ENCODE results near the gene ADAMTS3. TPM values are rescaled to one million over a fixed set of nuclear protein-coding genes. Genes with fewer than 3 reads are reported as not detected.
A peak's percentile ranks its signal among the peaks of the same experiment; 100 is the strongest.

Gene ADAMTS3
- total and polyA plus RNA-seq, 8 donors = 3.0 to 8.9 (median 7.4) TPM

DNA sequence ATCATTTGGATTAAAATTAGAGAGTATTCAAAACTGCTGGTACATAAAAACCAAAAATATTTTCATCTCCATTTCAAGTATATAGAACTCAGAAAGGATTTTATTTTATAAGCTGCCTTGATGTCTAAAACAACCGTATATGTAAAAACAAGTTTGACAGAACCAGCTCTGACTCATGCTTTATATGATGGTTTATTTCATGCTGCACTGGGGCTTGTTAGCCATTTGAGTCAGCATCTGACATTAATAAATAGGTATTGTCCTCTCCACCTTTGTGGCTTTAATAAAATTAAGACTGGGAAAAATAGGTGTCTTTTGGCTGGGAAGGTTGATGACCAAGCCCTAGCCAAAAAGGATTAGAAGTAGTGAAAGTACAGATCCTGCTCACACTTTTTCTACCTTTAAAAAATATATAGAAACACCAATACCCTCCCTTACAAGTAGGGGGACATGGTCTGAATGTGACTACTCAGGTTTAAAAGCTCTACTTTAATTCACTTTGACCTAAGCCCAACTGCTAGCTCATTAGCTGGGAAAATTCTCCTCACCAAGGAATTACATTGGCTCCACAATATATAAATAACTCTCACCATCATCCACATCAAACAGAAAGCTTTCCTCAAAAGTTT lies 228.1 kb downstream of the ADAMTS3 start:
- intact Hi-C loops (cut with DNase I) = no loop called here
- Histone ChIP-seq H3K27ac (no peak overlapping the region), H3K4me3 (no peak overlapping the region), H3K27me3 (no peaks in the 10 kb centered on the region), H3K36me3 (no peaks in the 10 kb centered on the region), H3K4me1 (no peaks in the 10 kb centered on the region), H3K9me3 (no peaks in the 10 kb centered on the region)
- DNase-seq = no peak
- TF ChIP-seq CTCF (IDR thresholded peaks at IDR 0.05) = no peak
- ATAC-seq = no peak

DNA sequence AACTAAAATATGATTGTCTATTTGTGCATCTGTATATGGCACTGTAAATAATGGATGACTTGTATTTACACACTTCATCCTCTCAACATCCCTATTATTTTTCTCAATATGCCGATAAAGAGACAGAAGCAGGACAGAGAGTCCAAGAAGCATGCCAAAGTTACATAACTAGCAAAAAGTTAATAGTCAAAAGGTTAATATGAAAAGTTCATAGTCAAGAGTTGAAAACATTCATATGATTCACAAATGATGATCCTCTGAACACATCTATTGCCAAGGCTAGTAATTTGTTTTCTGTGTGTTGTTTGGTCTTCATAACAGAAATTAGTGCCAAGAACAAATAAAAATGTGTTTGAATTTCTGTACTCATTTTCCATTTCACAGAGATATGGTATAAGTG lies 231.0 kb downstream of the ADAMTS3 start:
- no peaks in the 10 kb centered on the region for H3K36me3 ChIP-seq
- H3K9me3 ChIP-seq = no peaks in the 10 kb centered on the region
- H3K27me3 ChIP-seq = no peaks in the 10 kb centered on the region
- DNase-seq (no peak), ATAC-seq (no peak)
- intact Hi-C loops (cut with DNase I) = no loop called here
- H3K27ac ChIP-seq = no peak overlapping the region
- no peak overlapping the region for H3K4me3 ChIP-seq
- no peaks in the 10 kb centered on the region for H3K4me1 ChIP-seq
- no peak for TF ChIP-seq CTCF (IDR thresholded peaks at IDR 0.05)

- Histone ChIP-seq H3K27ac (no peak overlapping the region), H3K27me3 (no peaks in the 10 kb centered on the region), H3K4me3 (no peak overlapping the region), H3K4me1 (no peaks in the 10 kb centered on the region), H3K36me3 (no peaks in the 10 kb centered on the region), H3K9me3 (no peaks in the 10 kb centered on the region)
- intact Hi-C loops (cut with DNase I) = no loop called here
- TF ChIP-seq CTCF (IDR thresholded peaks at IDR 0.05) = no peak
- DNase-seq = no peak
- no peak for ATAC-seq
Observed at GRCh38 chr4:72330381-72330780, 238.6 kb downstream of the ADAMTS3 start.

- Histone ChIP-seq H3K27me3 (no peaks in the 10 kb centered on the region), H3K9me3 (no peaks in the 10 kb centered on the region), H3K36me3 (no peaks in the 10 kb centered on the region), H3K4me3 (no peak overlapping the region), H3K27ac (no peak overlapping the region), H3K4me1 (no peaks in the 10 kb centered on the region)
- TF ChIP-seq CTCF (IDR thresholded peaks at IDR 0.05) = peak in 1 of 2 donors; percentile 61
- ATAC-seq = peak; percentile 60
- DNase-seq = peak in 1 of 4 donors; percentile 15
- intact Hi-C loops (cut with DNase I) = loop anchor here in 1 of 2 donors (10.0 kb wide), 1 partner anchor 138 kb away; no protein-coding TSS in a partner anchor
Observed at GRCh38 chr4:72326692-72327632, 242.1 kb downstream of the ADAMTS3 start.

- ATAC-seq (no peak), DNase-seq (no peak)
- H3K9me3 ChIP-seq = no peaks in the 10 kb centered on the region
- no peak for TF ChIP-seq CTCF (IDR thresholded peaks at IDR 0.05)
- H3K27me3 ChIP-seq = no peaks in the 10 kb centered on the region
- intact Hi-C loops (cut with DNase I) = loop anchor here in 1 of 2 donors (10.0 kb wide), 1 partner anchor 140 kb away; no protein-coding TSS in a partner anchor
- no peak overlapping the region for H3K4me3 ChIP-seq
- H3K27ac ChIP-seq = no peak overlapping the region
- H3K36me3 ChIP-seq = no peaks in the 10 kb centered on the region
- H3K4me1 ChIP-seq = no peaks in the 10 kb centered on the region
Observed at GRCh38 chr4:72325215-72325614, 243.8 kb downstream of the ADAMTS3 start.
